Right lung (tissue), 5 donors: Measurements from ENCODE around the gene SLC25A45. TPM values are rescaled to one million over a fixed set of nuclear protein-coding genes. Genes with fewer than 3 reads are reported as not detected.

Experiments
- DNase-seq, 2 donors: peaks; one replicate each; pipeline ENCODE4 v3.0.0-alpha.2; 2013
- polyA plus RNA-seq, 5 donors: library from polyadenylated mRNA; unstranded; fragments of 120-200 nt; gene quantifications; one replicate each; pipeline versions ENCODE4 v1.2.1 to v1.2.3, GENCODE V29; 2013; ENCODE audit warnings: inconsistent platforms in 1 of 5, low replicate concordance in 1 of 5; ENCODE audit not compliant: insufficient read length in 5 of 5, insufficient read depth in 1 of 5

The SLC25A45 gene
- polyA plus RNA-seq, 5 donors, result 9.8 to 14.5 (median 13.3) TPM

- no peak for DNase-seq
Observed at GRCh38 chr11:65327021-65327420, 55.4 kb downstream of the SLC25A45 start.

DNA sequence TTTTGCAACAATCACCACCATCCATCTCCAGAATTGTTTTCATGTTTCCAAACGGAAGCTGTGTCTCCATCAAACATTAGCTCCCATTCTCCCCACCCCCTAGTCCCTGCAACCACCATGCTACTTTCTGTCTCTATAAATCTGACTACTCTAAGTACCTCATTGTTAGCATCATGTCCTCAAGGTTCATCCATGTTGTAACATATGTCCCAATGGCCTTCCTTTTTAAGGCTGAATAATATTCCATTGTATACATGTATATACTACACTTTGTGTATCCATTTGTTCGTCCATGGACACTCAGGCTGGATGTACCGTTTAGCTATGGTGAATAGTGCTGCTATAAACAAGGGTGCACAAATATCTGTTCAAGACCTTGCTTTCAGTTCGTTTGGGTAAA is 57.0 kb downstream of the SLC25A45 start:
- no peak for DNase-seq

Other genes starting within 250 kb of the SLC25A45 start
- gene SYVN1, start 248.1 kb downstream of the SLC25A45 start, polyA plus RNA-seq, result 10 to 100 TPM; 39.1 to 50.0 (median 49.1) TPM
- under 1 TPM in 1 of 5 donors, not detected in 4; 0.10 TPM for gene SPDYC, start 212.4 kb downstream of the SLC25A45 start, polyA plus RNA-seq
- 100 to 1,000 TPM in 1 of 5 donors, 10 to 100 TPM in 4; 60.7 to 100 (median 86.2) TPM for gene CAPN1, start 200.7 kb downstream of the SLC25A45 start, polyA plus RNA-seq
- 10 to 100 TPM; 18.5 to 29.2 (median 27.0) TPM for gene POLA2, start 120.7 kb downstream of the SLC25A45 start, polyA plus RNA-seq
- gene CDC42EP2, start 67.8 kb downstream of the SLC25A45 start, polyA plus RNA-seq, result 10 to 100 TPM in 2 of 5 donors, 1 to 10 TPM in 3; 1.9 to 13.9 (median 8.4) TPM
- gene DPF2, start 48.8 kb downstream of the SLC25A45 start, polyA plus RNA-seq, result 10 to 100 TPM; 75.8 to 100.0 (median 84.9) TPM
- under 1 TPM; 0.10 to 0.28 (median 0.21) TPM for gene TIGD3, start 27.9 kb downstream of the SLC25A45 start, polyA plus RNA-seq
- 10 to 100 TPM; 12.2 to 23.4 (median 17.9) TPM for gene FRMD8, start 4.0 kb upstream of the SLC25A45 start, polyA plus RNA-seq
- gene NEAT1, start 40.2 kb upstream of the SLC25A45 start, polyA plus RNA-seq, result 100 to 1,000 TPM; 119 to 179 (median 132) TPM
- 100 to 1,000 TPM; 547 to 979 (median 604) TPM for gene MALAT1, start 116.4 kb upstream of the SLC25A45 start, polyA plus RNA-seq
- gene SCYL1, start 142.4 kb upstream of the SLC25A45 start, polyA plus RNA-seq, result 10 to 100 TPM; 47.2 to 77.3 (median 55.2) TPM
- gene LTBP3, start 175.7 kb upstream of the SLC25A45 start, polyA plus RNA-seq, result 100 to 1,000 TPM; 184 to 305 (median 276) TPM
- gene ZNRD2, start 187.8 kb upstream of the SLC25A45 start, polyA plus RNA-seq, result 10 to 100 TPM; 39.0 to 70.6 (median 56.0) TPM
- 10 to 100 TPM; 20.5 to 47.9 (median 28.7) TPM for gene FAM89B, start 189.9 kb upstream of the SLC25A45 start, polyA plus RNA-seq
- 10 to 100 TPM; 25.0 to 47.6 (median 36.5) TPM for gene EHBP1L1, start 193.4 kb upstream of the SLC25A45 start, polyA plus RNA-seq
- gene KCNK7, start 213.2 kb upstream of the SLC25A45 start, polyA plus RNA-seq, result under 1 TPM; 0.18 to 0.85 (median 0.55) TPM
- gene MAP3K11, start 231.6 kb upstream of the SLC25A45 start, polyA plus RNA-seq, result 10 to 100 TPM; 32.5 to 72.7 (median 49.3) TPM
- 10 to 100 TPM; 15.5 to 35.0 (median 20.9) TPM for gene PCNX3, start 233.1 kb upstream of the SLC25A45 start, polyA plus RNA-seq